Neural cell (in vitro differentiated cells): ENCODE data around the gene ZNF536. TPM values are rescaled to one million over a fixed set of nuclear protein-coding genes. Genes with fewer than 3 reads are reported as not detected.
"Not testable (repeated sequence)": the region's sequence is repeated elsewhere in the genome, so short reads cannot be mapped to it uniquely, and the experiment has no call there.

Experiments
- H2AFZ ChIP-seq: fragments of 200-600, 300-800 bp; sonication (generic), shearing (Covaris generic); 2 replicates; pipeline ENCODE4 v1.6.0; 2014; ENCODE audit warnings: low read depth, mild to moderate bottlenecking, antibody characterized with exemption, low read length, moderate library complexity
- H3F3A ChIP-seq: fragments of 200-600 bp; shearing (Covaris generic); 2 replicates; pipeline ENCODE4 v1.6.1; 2016; ENCODE audit warnings: mild to moderate bottlenecking, moderate library complexity, mixed read lengths, antibody characterized with exemption, low read length; ENCODE audit not compliant: insufficient read depth, poor library complexity, severe bottlenecking
- H3K27ac ChIP-seq: fragments of 200-600, 300-800 bp; sonication (generic), shearing (Covaris generic); 2 replicates; pipeline ENCODE4 v1.5.1; 2014; ENCODE audit warnings: mild to moderate bottlenecking, low read length, moderate library complexity
- H3K27me3 ChIP-seq: fragments of 300-800, 200-600 bp; sonication (generic), shearing (Covaris generic); 2 replicates; pipeline ENCODE4 v1.6.0; 2014; ENCODE audit warnings: mild to moderate bottlenecking, low read depth, low read length, moderate library complexity; ENCODE audit not compliant: insufficient read depth
- H3K36me3 ChIP-seq: fragments of 300-800, 200-600 bp; sonication (generic), shearing (Covaris generic); 2 replicates; pipeline ENCODE4 v1.5.1; 2014; ENCODE audit warnings: mild to moderate bottlenecking, antibody characterized with exemption, low read length, moderate library complexity; ENCODE audit not compliant: insufficient read depth
- H3K4me2 ChIP-seq: fragments of 300-800, 200-600 bp; sonication (generic), shearing (Covaris generic); 2 replicates; pipeline ENCODE4 v1.6.0; 2014; ENCODE audit warnings: mild to moderate bottlenecking, low read length
- H3K4me3 ChIP-seq: fragments of 300-800, 200-600 bp; sonication (generic), shearing (Covaris generic); 2 replicates; pipeline ENCODE4 v1.5.1; 2014; ENCODE audit warnings: mild to moderate bottlenecking, low read length, moderate library complexity
- H3K79me2 ChIP-seq: fragments of 200-600 bp; shearing (Covaris generic); replicated peaks from 2 replicates; pipeline ENCODE4 v1.6.0; 2014; ENCODE audit warnings: mild to moderate bottlenecking, low read length, moderate library complexity; ENCODE audit not compliant: insufficient read depth
- H3K9ac ChIP-seq: fragments of 300-800, 200-600 bp; sonication (generic), shearing (Covaris generic); 2 replicates; pipeline ENCODE4 v1.6.1; 2016; ENCODE audit warnings: mild to moderate bottlenecking, low read length, mixed read lengths
- H3K9me2 ChIP-seq: fragments of 200-600 bp; shearing (Covaris generic); 2 replicates; pipeline ENCODE4 v1.6.1; 2016; ENCODE audit warnings: mild to moderate bottlenecking, low read length, mixed read lengths; ENCODE audit not compliant: insufficient read depth
- H3K9me3 ChIP-seq: fragments of 200-600, 300-800 bp; sonication (generic), shearing (Covaris generic); 2 replicates; pipeline ENCODE4 v1.6.1; 2016; ENCODE audit warnings: mild to moderate bottlenecking, mixed run types, low read length, moderate library complexity, mixed read lengths
- H4K20me1 ChIP-seq: fragments of 200-600 bp; shearing (Covaris generic); 2 replicates; pipeline ENCODE4 v1.6.1; 2016; ENCODE audit warnings: mild to moderate bottlenecking, mixed run types; ENCODE audit not compliant: insufficient read depth
- EP300 ChIP-seq: fragments of 450-650 bp; conservative IDR thresholded peaks from 2 replicates; pipeline ENCODE4 v1.6.1; 2014; ENCODE audit warnings: antibody characterized with exemption, mild to moderate bottlenecking, moderate library complexity; ENCODE audit not compliant: poor library complexity, severe bottlenecking
- EZH2 ChIP-seq: fragments of 200-600, 300-800 bp; shearing (Covaris generic), sonication (generic); IDR thresholded peaks from 2 replicates; pipeline ENCODE4 v1.6.1; 2014; ENCODE audit warnings: antibody characterized with exemption, low read length, borderline replicate concordance, mild to moderate bottlenecking; ENCODE audit not compliant: insufficient read depth, poor library complexity, severe bottlenecking
- MXI1 ChIP-seq: fragments of 450-650 bp; conservative IDR thresholded peaks from 2 replicates; pipeline ENCODE4 v1.6.1; 2014; ENCODE audit warnings: antibody characterized with exemption, mild to moderate bottlenecking; ENCODE audit not compliant: poor library complexity, severe bottlenecking
- POLR2AphosphoS5 ChIP-seq: IDR thresholded peaks from 2 replicates; pipeline ENCODE4 v1.6.1; 2012
- RAD21 ChIP-seq: fragments of 450-650 bp; conservative IDR thresholded peaks from 2 replicates; pipeline ENCODE4 v1.6.1; 2014; ENCODE audit warnings: antibody characterized with exemption, mild to moderate bottlenecking, moderate library complexity
- REST ChIP-seq: IDR thresholded peaks from 2 replicates; pipeline ENCODE4 v1.6.1; 2012; ENCODE audit warnings: borderline replicate concordance
- SMC3 ChIP-seq: fragments of 450-650 bp; conservative IDR thresholded peaks from 2 replicates; pipeline ENCODE4 v1.6.1; 2014; ENCODE audit warnings: antibody characterized with exemption, mild to moderate bottlenecking, moderate library complexity; ENCODE audit not compliant: poor library complexity
- TAF1 ChIP-seq: IDR thresholded peaks from 2 replicates; pipeline ENCODE4 v1.6.1; 2012; ENCODE audit warnings: low read depth
- polyA plus RNA-seq: library from polyadenylated mRNA; depleted of rRNA; stranded (reverse); fragments of >200 nt; gene quantifications from 2 replicates; pipeline ENCODE4 v1.2.3, GENCODE V29; 2014
- TF ChIP-seq, protein P1 (sequence below): fragments of 450-650 bp; IDR thresholded peaks from 2 replicates; pipeline ENCODE4 v1.5.1; 2014; ENCODE audit warnings: antibody characterized with exemption, mild to moderate bottlenecking, moderate library complexity; ENCODE audit not compliant: poor library complexity, severe bottlenecking

The ZNF536 gene
- polyA plus RNA-seq, 1 donor from 2014 or later = 13.9 TPM

- H2AFZ ChIP-seq = no peak overlapping the region
- no peaks in the 10 kb centered on the region for H3F3A ChIP-seq
- no peak overlapping the region for H3K4me2 ChIP-seq
- H4K20me1 ChIP-seq = no peaks in the 10 kb centered on the region
- H3K9me2 ChIP-seq = no peaks in the 10 kb centered on the region
- TF ChIP-seq POLR2AphosphoS5 (no peak), MXI1 (no peak), TAF1 (no peak), RAD21 (no peak), EP300 (no peak), EZH2 (no peak), REST (no peak), SMC3 (no peak)
- TF ChIP-seq, protein P1, sequence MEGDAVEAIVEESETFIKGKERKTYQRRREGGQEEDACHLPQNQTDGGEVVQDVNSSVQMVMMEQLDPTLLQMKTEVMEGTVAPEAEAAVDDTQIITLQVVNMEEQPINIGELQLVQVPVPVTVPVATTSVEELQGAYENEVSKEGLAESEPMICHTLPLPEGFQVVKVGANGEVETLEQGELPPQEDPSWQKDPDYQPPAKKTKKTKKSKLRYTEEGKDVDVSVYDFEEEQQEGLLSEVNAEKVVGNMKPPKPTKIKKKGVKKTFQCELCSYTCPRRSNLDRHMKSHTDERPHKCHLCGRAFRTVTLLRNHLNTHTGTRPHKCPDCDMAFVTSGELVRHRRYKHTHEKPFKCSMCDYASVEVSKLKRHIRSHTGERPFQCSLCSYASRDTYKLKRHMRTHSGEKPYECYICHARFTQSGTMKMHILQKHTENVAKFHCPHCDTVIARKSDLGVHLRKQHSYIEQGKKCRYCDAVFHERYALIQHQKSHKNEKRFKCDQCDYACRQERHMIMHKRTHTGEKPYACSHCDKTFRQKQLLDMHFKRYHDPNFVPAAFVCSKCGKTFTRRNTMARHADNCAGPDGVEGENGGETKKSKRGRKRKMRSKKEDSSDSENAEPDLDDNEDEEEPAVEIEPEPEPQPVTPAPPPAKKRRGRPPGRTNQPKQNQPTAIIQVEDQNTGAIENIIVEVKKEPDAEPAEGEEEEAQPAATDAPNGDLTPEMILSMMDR = no peak
- no peaks in the 10 kb centered on the region for H3K27me3 ChIP-seq
- H3K4me3 ChIP-seq = no peak overlapping the region
- H3K79me2 ChIP-seq = no peaks in the 10 kb centered on the region
- H3K9me3 ChIP-seq = no peaks in the 10 kb centered on the region
- H3K9ac ChIP-seq = no peak overlapping the region
- H3K27ac ChIP-seq = no peak overlapping the region
- H3K36me3 ChIP-seq = no peaks in the 10 kb centered on the region
These were observed 26.5 kb upstream of the ZNF536 start for GRCh38 chr19:30345686-30346085.

GRCh38 chr19:30346468-30346867 lies 25.7 kb upstream of the ZNF536 start:
- H3K4me3 ChIP-seq, H3K4me2 ChIP-seq, H4K20me1 ChIP-seq, H3K79me2 ChIP-seq, H3K9me3 ChIP-seq, H3K9ac ChIP-seq, H3K36me3 ChIP-seq, H3F3A ChIP-seq, H3K27me3 ChIP-seq, H2AFZ ChIP-seq, H3K27ac ChIP-seq, H3K9me2 ChIP-seq: not testable (repeated sequence)

DNA sequence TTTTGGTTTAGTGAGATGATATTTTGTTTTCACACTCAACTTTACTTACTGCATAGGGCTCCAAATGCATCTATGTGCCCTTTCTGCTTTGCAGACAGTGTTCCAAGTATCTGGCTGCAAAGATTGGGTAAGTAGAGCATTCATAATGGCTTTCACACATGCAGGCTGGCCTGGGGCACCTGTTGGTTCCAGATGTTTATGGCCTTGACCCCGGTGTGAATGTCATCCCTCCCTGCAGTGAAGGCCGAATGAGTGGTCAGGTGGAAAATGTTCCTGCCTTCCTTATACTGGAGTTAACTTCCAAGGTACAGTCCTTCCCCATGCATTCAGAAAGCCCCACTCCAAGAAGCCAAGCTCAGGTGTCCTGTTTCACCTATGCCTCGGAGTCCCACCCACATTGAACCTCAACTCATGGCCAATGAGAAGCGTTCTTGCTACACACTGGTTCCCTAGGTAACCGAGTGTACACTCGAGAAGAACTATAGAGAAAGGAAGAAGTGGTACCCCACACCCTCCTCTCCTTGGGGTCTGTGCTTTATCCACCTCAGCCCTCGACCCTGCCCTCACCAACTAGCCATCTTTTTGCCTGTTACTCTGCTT lies 23.0 kb upstream of the ZNF536 start:
- Histone ChIP-seq H3K9me3 (no peaks in the 10 kb centered on the region), H3K27ac (no peak overlapping the region), H3K4me2 (no peak overlapping the region), H2AFZ (no peak overlapping the region), H4K20me1 (no peaks in the 10 kb centered on the region), H3K9ac (no peak overlapping the region), H3K27me3 (no peaks in the 10 kb centered on the region), H3K79me2 (no peaks in the 10 kb centered on the region), H3F3A (no peaks in the 10 kb centered on the region), H3K4me3 (no peak overlapping the region), H3K9me2 (no peaks in the 10 kb centered on the region), H3K36me3 (no peaks in the 10 kb centered on the region)
- no peak for TF ChIP-seq RAD21
- TF ChIP-seq MXI1 = no peak
- TF ChIP-seq, protein P1 = no peak
- no peak for TF ChIP-seq EZH2
- no peak for TF ChIP-seq POLR2AphosphoS5
- TF ChIP-seq EP300 = no peak
